Endothelial cell of umbilical vein (primary cell): ENCODE data around the gene LRCOL1. TPM values are rescaled to one million over a fixed set of nuclear protein-coding genes. Genes with fewer than 3 reads are reported as not detected.

Source experiments
- BruUV-seq: library from RNA; stranded (reverse); fragments of 400-500 nt; replicated peaks from 2 replicates; lab custom pipeline; 2021; lab: Mats Ljungman, UMichigan
- CTCF ChIA-PET: fragments of 300-600, 350-600 bp; sonication (Branson Sonifier 250); formaldehyde crosslinking; loops from one replicate; lab custom pipeline; 2021; ENCODE audit warnings: antibody characterized with exemption, inconsistent platforms; lab: Charles Lee
- POLR2A ChIA-PET: fragments of 300-600, 350-600 bp; sonication (Branson Sonifier 250); formaldehyde crosslinking; loops from one replicate; lab custom pipeline; 2021; ENCODE audit warnings: antibody characterized with exemption, inconsistent platforms; lab: Charles Lee
- DNase-seq: peaks from one replicate; pipeline ENCODE4 v3.0.0-alpha.2; 2011; ENCODE audit warnings: low read depth, low spot score
- FAIRE-seq: peaks from 2 replicates; lab custom pipeline; 2011; peaks lifted over from hg19 to GRCh38; lab: Jason Lieb, UNC
- H2AFZ ChIP-seq: 2 replicates; pipeline ENCODE4 v1.6.0; 2012; ENCODE audit warnings: low read depth, low read length, control low read depth, inconsistent platforms
- H3K27ac ChIP-seq: 2 replicates; pipeline ENCODE4 v1.5.1; 2011; ENCODE audit warnings: low read depth, mild to moderate bottlenecking, control low read depth, low read length, moderate library complexity; ENCODE audit not compliant: insufficient read depth
- H3K27me3 ChIP-seq, 2 experiments: 2 replicates each; pipeline versions ENCODE4 v1.6.0 to v1.6.1; 2011; ENCODE audit warnings: low read length in 2 of 2, mixed read lengths in 1 of 2; ENCODE audit not compliant: control insufficient read depth in 2 of 2, insufficient read depth in 2 of 2
- H3K36me3 ChIP-seq, 2 experiments: 2 replicates in 1 of 2; 3 replicates in 1 of 2; pipeline ENCODE4 v1.5.1; 2011; ENCODE audit warnings: low read length in 2 of 2, mild to moderate bottlenecking in 1 of 2, moderate library complexity in 1 of 2; ENCODE audit not compliant: control insufficient read depth in 2 of 2, insufficient read depth in 2 of 2; ENCODE audit errors: extremely low read depth in 1 of 2
- H3K4me1 ChIP-seq: 3 replicates; pipeline ENCODE4 v1.5.1; 2011; ENCODE audit warnings: mild to moderate bottlenecking, low read length; ENCODE audit not compliant: control insufficient read depth, insufficient read depth; ENCODE audit errors: extremely low read depth
- H3K4me2 ChIP-seq: 2 replicates; pipeline ENCODE4 v1.6.1; 2011; ENCODE audit warnings: low read length, control low read depth, mixed read lengths; ENCODE audit not compliant: insufficient read depth
- H3K4me3 ChIP-seq, 3 experiments: fragments of 200-600 bp in 1 of 3; sonication (generic), shearing (Covaris generic) in 1 of 3; replicated peaks in 1 of 3; 2 replicates each; pipeline ENCODE4 v1.5.1; 2011 to 2016; ENCODE audit warnings: control low read depth in 3 of 3, low read length in 3 of 3, mild to moderate bottlenecking in 2 of 3, inconsistent platforms in 1 of 3, low read depth in 1 of 3, moderate library complexity in 1 of 3; ENCODE audit not compliant: insufficient read depth in 1 of 3
- H3K79me2 ChIP-seq: 2 replicates; pipeline ENCODE4 v1.6.0; 2012; ENCODE audit warnings: low read length, inconsistent platforms; ENCODE audit not compliant: control insufficient read depth, insufficient read depth
- H3K9ac ChIP-seq: replicated peaks from 2 replicates; pipeline ENCODE3; 2011; ENCODE audit warnings: low read length, control low read depth; ENCODE audit not compliant: insufficient read depth; ENCODE audit errors: extremely low read depth
- H3K9me1 ChIP-seq: replicated peaks from 3 replicates; pipeline ENCODE4 v1.6.0; 2011; ENCODE audit warnings: mild to moderate bottlenecking, low read length; ENCODE audit not compliant: control insufficient read depth, insufficient read depth; ENCODE audit errors: extremely low read depth
- H3K9me3 ChIP-seq: replicated peaks from 2 replicates; pipeline ENCODE4 v1.5.1; 2012; ENCODE audit warnings: low read length, inconsistent platforms; ENCODE audit not compliant: control insufficient read depth, insufficient read depth
- H4K20me1 ChIP-seq: replicated peaks from 2 replicates; pipeline ENCODE3; 2011; ENCODE audit warnings: mild to moderate bottlenecking, low read length; ENCODE audit not compliant: control insufficient read depth, insufficient read depth; ENCODE audit errors: extremely low read depth
- EZH2 ChIP-seq: IDR thresholded peaks from 2 replicates; pipeline ENCODE4 v1.6.1; 2012; ENCODE audit warnings: borderline replicate concordance, low read depth, mild to moderate bottlenecking, moderate library complexity, low read length, inconsistent platforms; ENCODE audit not compliant: severe bottlenecking
- FOS ChIP-seq: IDR thresholded peaks from 2 replicates; pipeline ENCODE4 v1.6.1; 2011; ENCODE audit warnings: mild to moderate bottlenecking, low read length, moderate library complexity, borderline replicate concordance; ENCODE audit not compliant: insufficient read depth
- GATA2 ChIP-seq: IDR thresholded peaks from 2 replicates; pipeline ENCODE4 v1.7.0; 2011; ENCODE audit warnings: low read depth, mild to moderate bottlenecking, moderate library complexity, mixed read lengths, low read length; ENCODE audit not compliant: insufficient read length, insufficient read depth
- JUN ChIP-seq: IDR thresholded peaks from 2 replicates; pipeline ENCODE4 v1.6.1; 2011; ENCODE audit warnings: borderline replicate concordance, low read depth; ENCODE audit not compliant: insufficient read length, insufficient read depth
- MYC ChIP-seq: IDR thresholded peaks from one replicate; pipeline ENCODE4 v1.6.1; 2011; ENCODE audit warnings: mild to moderate bottlenecking, low read depth, low read length
- POLR2A ChIP-seq: IDR thresholded peaks from 2 replicates; pipeline ENCODE4 v1.6.1; 2012; ENCODE audit warnings: low read depth, mild to moderate bottlenecking, control low read depth, low read length
- POLR2AphosphoS5 ChIP-seq: IDR thresholded peaks from 2 replicates; pipeline ENCODE4 v1.6.1; 2012; ENCODE audit warnings: low read depth, mild to moderate bottlenecking, control low read depth, low read length, moderate library complexity; ENCODE audit not compliant: insufficient read depth
- dilution Hi-C: fragments of 300-500 bp; cut with MboI; formaldehyde crosslinking; loops from one replicate; pipeline ENCODE4 v1.15.0; 2019; ENCODE audit warnings: low sequenced_read_pairs; ENCODE audit not compliant: extremely low pct_ligation_motif_present
- intact Hi-C: fragments of 100-400 bp; cut with micrococcal nuclease; formaldehyde crosslinking; loops from one replicate; pipeline ENCODE4 v1.10.0; 2022
- polyA plus RNA-seq, 4 experiments: library from polyadenylated mRNA; depleted of rRNA in 3 of 4; stranded (reverse) in 3 of 4; unstranded in 1 of 4; fragments of >200 nt; gene quantifications; 2 replicates each; pipeline versions ENCODE4 v1.2.1 to v1.2.3, GENCODE V29; 2011 to 2012; ENCODE audit warnings: missing spikeins in 1 of 4
- total RNA-seq: library from RNA; stranded (reverse); gene quantifications from 2 replicates; pipeline ENCODE4 v1.2.3, GENCODE V29; 2021
- TF ChIP-seq, protein P1 (sequence below), 2 donors: IDR thresholded peaks; 1 replicate in 1 of 2; 2 replicates in 1 of 2; pipeline ENCODE4 v1.5.1; 2011; ENCODE audit warnings: low read length in 2 of 2, mild to moderate bottlenecking in 2 of 2, moderate library complexity in 2 of 2, control low read depth in 1 of 2, inconsistent platforms in 1 of 2, low read depth in 1 of 2; ENCODE audit not compliant: insufficient read depth in 1 of 2; ENCODE audit errors: extremely low read depth in 1 of 2
- TF ChIP-seq, protein P2 (sequence below): IDR thresholded peaks from 2 replicates; pipeline ENCODE4 v1.6.1; 2011; ENCODE audit not compliant: insufficient read depth, insufficient read length

The LRCOL1 gene
- total and polyA plus RNA-seq, 2 donors (not counting 3 experiments of a cell fraction or from before 2014, with no cell fraction given): 1.2 to 1.5 TPM

DNA sequence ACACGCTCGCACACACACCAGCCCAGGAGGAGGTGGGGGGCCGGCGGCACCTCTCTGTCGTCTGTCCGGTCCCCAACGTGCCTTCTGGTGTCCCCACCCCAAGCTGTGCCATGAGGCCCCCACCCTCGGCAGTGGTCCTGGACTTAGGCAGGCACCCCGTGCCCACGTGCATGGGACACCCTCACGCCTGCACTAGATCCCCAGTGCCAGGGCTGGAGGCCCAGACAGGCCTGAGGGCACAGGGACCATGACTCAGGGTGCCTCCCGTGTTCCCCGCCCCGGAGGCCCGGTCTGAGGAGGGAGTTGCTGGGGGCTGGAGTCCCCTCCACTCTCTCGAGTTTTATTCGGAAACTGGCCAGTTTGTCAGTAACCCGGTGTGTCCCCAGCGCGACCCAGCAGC lies 38.8 kb downstream of the LRCOL1 start:
- intact Hi-C loops (no loop called here), dilution Hi-C loops (no loop called here)
- Histone ChIP-seq H3K9ac (no peak overlapping the region), H3K27ac (no peak overlapping the region), H3K4me2 (no peak overlapping the region), H3K27me3 (no peaks in the 10 kb centered on the region), H3K4me3 (no peak overlapping the region), H4K20me1 (no peaks in the 10 kb centered on the region), H3K79me2 (peaks cover 5% of the 10 kb centered on the region), H3K9me1 (no peaks in the 10 kb centered on the region), H3K36me3 (peaks cover 2 to 21% of the 10 kb centered on the region in 2 experiments), H3K4me1 (no peaks in the 10 kb centered on the region), H2AFZ (no peak overlapping the region), H3K9me3 (no peaks in the 10 kb centered on the region)
- TF ChIP-seq JUN (no peak), POLR2AphosphoS5 (no peak), FOS (no peak), POLR2A (no peak)
- TF ChIP-seq, protein P1, sequence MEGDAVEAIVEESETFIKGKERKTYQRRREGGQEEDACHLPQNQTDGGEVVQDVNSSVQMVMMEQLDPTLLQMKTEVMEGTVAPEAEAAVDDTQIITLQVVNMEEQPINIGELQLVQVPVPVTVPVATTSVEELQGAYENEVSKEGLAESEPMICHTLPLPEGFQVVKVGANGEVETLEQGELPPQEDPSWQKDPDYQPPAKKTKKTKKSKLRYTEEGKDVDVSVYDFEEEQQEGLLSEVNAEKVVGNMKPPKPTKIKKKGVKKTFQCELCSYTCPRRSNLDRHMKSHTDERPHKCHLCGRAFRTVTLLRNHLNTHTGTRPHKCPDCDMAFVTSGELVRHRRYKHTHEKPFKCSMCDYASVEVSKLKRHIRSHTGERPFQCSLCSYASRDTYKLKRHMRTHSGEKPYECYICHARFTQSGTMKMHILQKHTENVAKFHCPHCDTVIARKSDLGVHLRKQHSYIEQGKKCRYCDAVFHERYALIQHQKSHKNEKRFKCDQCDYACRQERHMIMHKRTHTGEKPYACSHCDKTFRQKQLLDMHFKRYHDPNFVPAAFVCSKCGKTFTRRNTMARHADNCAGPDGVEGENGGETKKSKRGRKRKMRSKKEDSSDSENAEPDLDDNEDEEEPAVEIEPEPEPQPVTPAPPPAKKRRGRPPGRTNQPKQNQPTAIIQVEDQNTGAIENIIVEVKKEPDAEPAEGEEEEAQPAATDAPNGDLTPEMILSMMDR (IDR thresholded peaks at IDR 0.05; ENCODE audit: extremely low read depth in 1 of 2, insufficient read depth in 1 of 2, low read depth in 1 of 2, low read length in 2 of 2): no peak
- ChIA-PET CTCF (no interaction called here), POLR2A (no interaction called here)
- FAIRE-seq (no peak), DNase-seq (no peak)
- no TSS peak for BruUV-seq

DNA sequence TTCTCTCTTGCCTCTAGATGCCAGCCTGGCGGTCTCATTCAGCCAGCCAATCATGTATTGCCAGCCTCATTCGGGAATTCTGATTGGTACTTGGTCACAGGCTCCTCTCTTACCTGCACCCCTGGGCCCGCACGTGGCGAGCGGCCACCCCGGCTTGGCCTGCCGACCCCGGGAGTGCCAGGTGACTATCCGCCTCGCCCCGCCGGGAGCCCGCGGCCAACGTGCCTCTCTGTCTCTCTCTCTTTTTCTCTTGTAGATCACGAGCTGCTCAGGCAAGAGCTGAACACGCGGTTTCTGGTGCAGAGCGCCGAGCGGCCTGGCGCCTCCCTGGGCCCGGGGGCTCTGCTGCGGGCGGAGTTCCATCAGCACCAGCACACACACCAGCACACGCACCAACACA lies 39.3 kb downstream of the LRCOL1 start:
- Histone ChIP-seq H3K4me1 (no peaks in the 10 kb centered on the region), H3K4me3 (no peak overlapping the region), H3K79me2 (peaks cover 9% of the 10 kb centered on the region), H3K27me3 (no peaks in the 10 kb centered on the region), H3K4me2 (no peak overlapping the region), H3K9me1 (no peaks in the 10 kb centered on the region), H3K27ac (no peak overlapping the region), H3K36me3 (peaks cover 2 to 21% of the 10 kb centered on the region in 2 experiments), H3K9me3 (no peaks in the 10 kb centered on the region), H4K20me1 (no peaks in the 10 kb centered on the region), H2AFZ (no peak overlapping the region), H3K9ac (no peak overlapping the region)
- TF ChIP-seq, protein P1 (IDR thresholded peaks at IDR 0.05; ENCODE audit: extremely low read depth in 1 of 2, insufficient read depth in 1 of 2, low read depth in 1 of 2, low read length in 2 of 2): no peak
- no peak for TF ChIP-seq POLR2A
- no peak for TF ChIP-seq POLR2AphosphoS5
- TF ChIP-seq EZH2: no peak
- no peak for TF ChIP-seq FOS
- TF ChIP-seq, protein P2, sequence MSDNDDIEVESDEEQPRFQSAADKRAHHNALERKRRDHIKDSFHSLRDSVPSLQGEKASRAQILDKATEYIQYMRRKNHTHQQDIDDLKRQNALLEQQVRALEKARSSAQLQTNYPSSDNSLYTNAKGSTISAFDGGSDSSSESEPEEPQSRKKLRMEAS: no peak
- TF ChIP-seq JUN: no peak
- no peak for TF ChIP-seq GATA2
- no peak for TF ChIP-seq MYC
- dilution Hi-C loops (no loop called here), intact Hi-C loops (no loop called here)
- FAIRE-seq: no peak
- no TSS peak for BruUV-seq
- POLR2A ChIA-PET: no interaction called here
- DNase-seq: no peak
- CTCF ChIA-PET: no interaction called here
